Left hindlimb (tissue), 1 donor: ENCODE measurements around the gene TRIM51G.
A peak's percentile ranks its signal among the peaks of the same experiment; 100 is the strongest.
"Not testable (repeated sequence)": the region's sequence is repeated elsewhere in the genome, so short reads cannot be mapped to it uniquely, and the experiment has no call there.

Experiments used
- DNase-seq: peaks from one replicate; pipeline ENCODE4 v3.0.0-alpha.2; 2018

Gene TRIM51G

DNA sequence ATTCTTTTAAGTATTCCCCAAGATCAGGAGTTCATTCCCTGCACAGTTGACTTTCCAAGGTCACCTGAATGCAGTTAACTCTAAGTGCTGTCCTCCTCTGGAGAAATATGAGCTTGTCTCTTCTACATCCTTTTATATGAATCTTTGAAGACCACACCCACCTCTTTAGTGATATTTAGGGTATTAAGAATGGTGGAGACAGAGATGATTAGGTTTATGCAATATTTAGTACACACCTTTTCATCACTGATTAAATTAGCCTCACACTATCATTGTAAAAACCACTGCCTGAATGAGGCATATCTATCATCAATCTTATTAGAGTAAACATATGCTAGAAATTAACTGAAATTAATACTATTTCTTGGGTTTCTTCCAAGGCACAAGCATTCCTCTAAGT lies at the start of gene TRIM51G:
TSS of gene TRIM51G (minus strand) at position 101 of the 400 bp plus-strand sequence. CDS start 2,190 bp downstream, outside the sequence.
- DNase-seq = not testable (repeated sequence)

- not testable (repeated sequence) for DNase-seq
Measured at GRCh38 chr11:49028523-49028922, 44.8 kb upstream of the TRIM51G start, which contains the start of gene TRIM49B. TSS of gene TRIM49B (plus strand) at chr11:49028823. CDS start at chr11:49031600, 2,777 bp downstream.

DNA sequence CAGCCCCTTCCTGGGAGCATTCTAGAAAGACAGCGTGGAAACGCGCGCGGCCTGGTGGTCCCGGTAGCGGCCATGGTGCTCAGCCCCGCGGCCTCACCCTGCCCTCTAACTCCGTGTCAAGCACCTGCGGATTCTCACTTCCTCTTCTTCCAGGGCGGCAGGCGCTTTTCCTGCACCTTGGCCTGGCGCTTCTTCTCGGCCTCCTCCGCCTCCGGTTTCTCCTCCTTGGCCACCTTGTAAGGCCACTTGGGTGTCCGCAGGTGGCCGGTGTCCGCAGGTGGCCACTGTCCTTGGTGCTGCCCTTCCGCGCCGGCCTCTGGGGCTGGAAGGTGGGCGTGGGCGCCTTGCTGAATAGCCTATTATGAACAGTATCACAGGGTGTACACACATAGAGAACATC lies 15.1 kb downstream of the TRIM51G start:
- not testable (repeated sequence) for DNase-seq

GRCh38 chr11:48955315-48956049 lies 28.2 kb downstream of the TRIM51G start:
- peak; percentile 18 for DNase-seq

GRCh38 chr11:48945796-48946195 lies 37.9 kb downstream of the TRIM51G start:
- not testable (repeated sequence) for DNase-seq
